ENCODE data around the gene MYADM. TPM values are rescaled to one million over a fixed set of nuclear protein-coding genes. Genes with fewer than 3 reads are reported as not detected.

Gene MYADM
- total and polyA plus RNA-seq, 4 donors: 48.5 to 245 (median 79.1) TPM

DNA sequence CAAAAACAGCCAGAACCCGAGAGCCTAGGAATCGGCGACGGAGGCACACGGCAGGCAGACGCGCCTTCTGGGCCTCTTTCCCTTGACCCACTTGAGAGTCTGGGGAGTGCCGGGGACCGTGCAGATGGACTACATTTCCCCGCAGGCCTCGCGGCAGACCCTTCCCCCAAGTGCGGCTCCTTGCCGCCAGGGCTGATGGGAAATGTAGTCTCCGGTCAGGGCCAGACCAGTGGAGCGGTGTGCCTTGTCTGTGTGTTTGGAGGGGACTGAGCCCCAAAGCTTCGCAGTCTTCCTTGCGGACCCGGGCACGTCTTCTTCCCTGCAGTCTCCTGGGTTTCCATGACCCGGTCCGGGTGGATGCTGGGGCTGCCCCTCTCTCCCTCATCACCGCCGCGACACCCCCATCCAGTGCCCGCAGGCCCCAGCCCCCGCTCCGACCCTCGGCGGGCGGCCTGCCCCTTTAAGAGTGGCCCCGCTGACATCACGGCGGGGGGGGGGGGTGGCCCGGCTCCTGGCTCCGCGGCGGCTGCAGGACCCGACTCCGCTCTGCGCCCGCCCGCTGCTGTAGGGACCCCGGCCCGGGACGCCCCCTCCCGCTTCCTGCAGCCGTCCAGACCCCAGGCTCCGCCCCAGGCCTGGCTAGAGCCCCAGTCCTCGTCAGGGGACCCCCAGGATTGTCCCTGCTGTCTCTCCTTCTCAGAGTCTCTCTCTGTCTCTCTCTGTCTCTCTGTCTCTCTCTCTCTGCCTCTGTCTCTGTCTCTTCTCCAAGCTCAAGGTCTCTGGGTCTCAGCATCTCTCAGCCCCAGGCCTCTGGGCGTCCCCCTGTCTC, 40.6 kb downstream of the MYADM start:
- no peak overlapping the region for H3K9ac ChIP-seq (ENCODE audit: insufficient read depth in 1 of 2, low read length in 2 of 2)
- peaks cover 0 to 8% (median 0%) of the 10 kb centered on the region in 4 donors for H3K9me3 ChIP-seq (ENCODE audit: control insufficient read depth in 4 of 4, insufficient read depth in 3 of 4, low read length in 3 of 4)
- ATAC-seq (ENCODE audit: insufficient read depth, low FRiP score) (no peak), DNase-seq (peak; percentile 26 to 44 (median 43))
- TF ChIP-seq, protein P1, sequence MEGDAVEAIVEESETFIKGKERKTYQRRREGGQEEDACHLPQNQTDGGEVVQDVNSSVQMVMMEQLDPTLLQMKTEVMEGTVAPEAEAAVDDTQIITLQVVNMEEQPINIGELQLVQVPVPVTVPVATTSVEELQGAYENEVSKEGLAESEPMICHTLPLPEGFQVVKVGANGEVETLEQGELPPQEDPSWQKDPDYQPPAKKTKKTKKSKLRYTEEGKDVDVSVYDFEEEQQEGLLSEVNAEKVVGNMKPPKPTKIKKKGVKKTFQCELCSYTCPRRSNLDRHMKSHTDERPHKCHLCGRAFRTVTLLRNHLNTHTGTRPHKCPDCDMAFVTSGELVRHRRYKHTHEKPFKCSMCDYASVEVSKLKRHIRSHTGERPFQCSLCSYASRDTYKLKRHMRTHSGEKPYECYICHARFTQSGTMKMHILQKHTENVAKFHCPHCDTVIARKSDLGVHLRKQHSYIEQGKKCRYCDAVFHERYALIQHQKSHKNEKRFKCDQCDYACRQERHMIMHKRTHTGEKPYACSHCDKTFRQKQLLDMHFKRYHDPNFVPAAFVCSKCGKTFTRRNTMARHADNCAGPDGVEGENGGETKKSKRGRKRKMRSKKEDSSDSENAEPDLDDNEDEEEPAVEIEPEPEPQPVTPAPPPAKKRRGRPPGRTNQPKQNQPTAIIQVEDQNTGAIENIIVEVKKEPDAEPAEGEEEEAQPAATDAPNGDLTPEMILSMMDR (IDR thresholded peaks at IDR 0.05; ENCODE audit: control extremely low read depth, extremely low read depth): no peak
- H3K27me3 ChIP-seq (ENCODE audit: control insufficient read depth in 3 of 3, insufficient read depth in 3 of 3, low read length in 2 of 3): peaks cover 18 to 60% (median 35%) of the 10 kb centered on the region in 3 donors
- H3K4me1 ChIP-seq (ENCODE audit: control insufficient read depth in 5 of 5, insufficient read depth in 5 of 5, low read length in 5 of 5): peaks cover 0 to 4% (median 0%) of the 10 kb centered on the region in 5 donors
- H3K27ac ChIP-seq (ENCODE audit: low read depth in 1 of 2, low read length in 1 of 2): no peak overlapping the region
- WGBS, 2 donors: 3% methylated on average over 38 to 51 of the region's 51 CpGs
- no peak overlapping the region for H3K4me3 ChIP-seq
- no peaks in the 10 kb centered on the region for H3K36me3 ChIP-seq (ENCODE audit: control insufficient read depth in 4 of 4, insufficient read depth in 4 of 4, low read length in 4 of 4)

DNA sequence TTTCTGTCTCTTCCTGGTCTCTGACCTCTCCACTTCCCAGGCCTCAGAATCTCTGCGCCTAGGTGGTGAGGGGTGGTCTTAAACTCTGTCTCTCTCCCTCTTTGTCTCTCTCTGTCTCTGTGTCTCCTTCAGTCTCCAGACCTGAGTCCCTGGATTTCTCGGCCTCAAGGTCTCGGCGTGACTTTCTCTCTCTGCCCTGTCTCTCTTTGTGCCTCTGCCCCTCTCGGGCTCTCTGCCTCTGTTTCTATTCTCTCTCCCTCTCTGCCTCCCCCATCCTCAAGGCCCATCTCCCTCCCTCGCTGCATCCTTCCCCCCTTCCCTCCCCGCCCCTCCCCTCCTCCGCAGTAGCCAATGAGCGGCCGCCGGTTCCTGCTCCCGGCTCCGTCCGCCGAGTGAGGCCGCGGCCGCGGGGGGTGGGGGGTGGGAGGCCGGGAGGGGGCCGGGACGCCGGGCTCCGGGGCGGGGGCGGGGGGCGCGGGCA, 41.3 kb downstream of the MYADM start, which contains the start of gene CACNG7:
TSS of gene CACNG7 (plus strand) at position 344 of the 481 bp plus-strand sequence. CDS start 3,554 bp downstream, outside the sequence.
- Histone ChIP-seq H3K9ac (ENCODE audit: insufficient read depth in 1 of 2, low read length in 2 of 2) (no peak within 1 kb of the TSS), H3K4me1 (ENCODE audit: control insufficient read depth in 5 of 5, insufficient read depth in 5 of 5, low read length in 5 of 5) (peaks cover 0 to 4% (median 0%) of the 10 kb centered on the region in 5 donors), H3K27me3 (ENCODE audit: control insufficient read depth in 3 of 3, insufficient read depth in 3 of 3, low read length in 2 of 3) (peaks cover 18 to 60% (median 35%) of the 10 kb centered on the region in 3 donors), H3K27ac (ENCODE audit: low read depth in 1 of 2, low read length in 1 of 2) (no peak within 1 kb of the TSS), H3K9me3 (ENCODE audit: control insufficient read depth in 4 of 4, insufficient read depth in 3 of 4, low read length in 3 of 4) (peaks cover 0 to 10% (median 0%) of the 10 kb centered on the region in 4 donors), H3K36me3 (ENCODE audit: control insufficient read depth in 4 of 4, insufficient read depth in 4 of 4, low read length in 4 of 4) (no peaks in the 10 kb centered on the region), H3K4me3 (no peak within 1 kb of the TSS)
- 3 to 5% methylated on average over 12 to 28 of the region's 28 CpGs for WGBS, 2 donors
- TF ChIP-seq, protein P1 (IDR thresholded peaks at IDR 0.05; ENCODE audit: control extremely low read depth, extremely low read depth): no peak
- no peak for ATAC-seq (ENCODE audit: insufficient read depth, low FRiP score)
- DNase-seq: no peak

DNA sequence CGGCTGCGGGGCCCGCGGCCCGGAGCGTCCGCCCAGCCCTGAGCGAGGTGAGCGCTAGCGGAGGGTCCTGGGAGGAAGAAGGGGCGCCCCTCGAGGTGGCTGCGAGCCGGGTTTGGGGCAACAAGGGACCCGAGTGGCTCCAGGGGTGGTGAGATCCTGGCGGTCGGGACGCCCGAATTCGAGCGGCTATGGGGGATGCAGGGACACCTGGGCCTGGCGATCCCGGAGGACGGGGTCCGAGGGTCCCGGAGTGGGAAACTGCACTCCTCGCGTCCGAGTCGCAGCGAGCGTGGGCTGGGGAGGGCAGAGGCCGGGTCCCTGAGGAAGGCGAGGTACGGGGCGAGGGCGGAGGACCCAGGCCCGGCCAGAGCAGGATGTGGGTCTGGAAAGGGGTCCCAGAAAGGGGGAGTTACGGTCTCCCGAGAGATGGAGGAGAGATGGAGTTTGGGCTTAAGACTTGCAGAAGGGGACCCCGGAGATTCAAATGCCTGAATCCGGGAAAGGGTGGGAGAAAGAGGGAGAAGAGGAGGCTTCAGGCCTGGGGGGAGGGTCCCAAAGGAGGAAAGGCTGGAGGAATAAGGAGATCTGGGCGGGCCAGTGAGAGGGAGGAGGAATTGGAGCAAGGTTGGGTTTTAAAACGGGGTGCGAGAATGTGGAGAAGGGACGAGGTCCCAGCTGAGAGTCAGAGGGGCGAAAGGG, 41.9 kb downstream of the MYADM start:
- Histone ChIP-seq H3K27me3 (ENCODE audit: control insufficient read depth in 3 of 3, insufficient read depth in 3 of 3, low read length in 2 of 3) (peaks cover 18 to 55% (median 35%) of the 10 kb centered on the region in 3 donors), H3K9me3 (ENCODE audit: control insufficient read depth in 4 of 4, insufficient read depth in 3 of 4, low read length in 3 of 4) (peaks cover 0 to 10% (median 0%) of the 10 kb centered on the region in 4 donors), H3K9ac (ENCODE audit: insufficient read depth in 1 of 2, low read length in 2 of 2) (no peak overlapping the region), H3K36me3 (ENCODE audit: control insufficient read depth in 4 of 4, insufficient read depth in 4 of 4, low read length in 4 of 4) (no peaks in the 10 kb centered on the region), H3K27ac (ENCODE audit: low read depth in 1 of 2, low read length in 1 of 2) (no peak overlapping the region), H3K4me3 (no peak overlapping the region), H3K4me1 (ENCODE audit: control insufficient read depth in 5 of 5, insufficient read depth in 5 of 5, low read length in 5 of 5) (peaks cover 0 to 4% (median 0%) of the 10 kb centered on the region in 5 donors)
- 3% methylated on average over 44 to 47 of the region's 47 CpGs for WGBS, 2 donors
- DNase-seq (no peak), ATAC-seq (ENCODE audit: insufficient read depth, low FRiP score) (no peak)
- TF ChIP-seq, protein P1 (IDR thresholded peaks at IDR 0.05; ENCODE audit: control extremely low read depth, extremely low read depth): no peak
